Tibial artery (tissue), 4 donors: ENCODE measurements around the gene DCAF4L1.

Experiments used
- DNase-seq, 2 donors: peaks; one replicate each; pipeline ENCODE4 v3.0.0-alpha.2; 2019
- H3K27ac ChIP-seq, 2 donors: fragments of 200-600 bp; sonication (generic) in 1 of 2; 1 replicate in 1 of 2; 2 replicates in 1 of 2; pipeline ENCODE4 v1.5.1; 2018 to 2019; ENCODE audit warnings: mild to moderate bottlenecking in 1 of 2
- H3K27me3 ChIP-seq, 2 donors: fragments of 200-600 bp; sonication (generic) in 1 of 2; one replicate each; pipeline versions ENCODE4 v1.5.1 to v1.6.0; 2016 to 2019
- H3K36me3 ChIP-seq, 3 donors: fragments of 200-600 bp; sonication (generic) in 2 of 3; one replicate each; pipeline ENCODE4 v1.5.1; 2016 to 2019; ENCODE audit warnings: mild to moderate bottlenecking in 2 of 3
- H3K4me1 ChIP-seq, 4 donors: fragments of 200-600 bp; sonication (generic) in 2 of 4; 1 replicate in 3 of 4; 2 replicates in 1 of 4; pipeline ENCODE4 v1.5.1; 2016 to 2019
- H3K4me3 ChIP-seq, 2 donors: fragments of 200-600 bp; sonication (generic) in 1 of 2; 1 replicate in 1 of 2; 2 replicates in 1 of 2; pipeline ENCODE4 v1.5.1; 2018 to 2019; ENCODE audit warnings: mild to moderate bottlenecking in 2 of 2
- H3K9me3 ChIP-seq, 3 donors: fragments of 200-600 bp; sonication (generic) in 1 of 3; one replicate each; pipeline ENCODE4 v1.5.1; 2016 to 2019
- CTCF ChIP-seq, 2 experiments: fragments of 200-600 bp in 1 of 2; fragments of 450-650 bp in 1 of 2; IDR thresholded peaks; one replicate each; pipeline ENCODE4 v1.5.1; 2017 to 2019; ENCODE audit warnings: antibody characterized with exemption in 2 of 2, mild to moderate bottlenecking in 1 of 2, moderate library complexity in 1 of 2
- intact Hi-C: fragments of 100-400 bp; cut with DNase I; formaldehyde crosslinking; loops from one replicate; pipeline ENCODE4 v1.15.0; 2023; ENCODE audit warnings: low total_unique reads

DCAF4L1 gene

GRCh38 chr4:41975341-41975740 lies 6.2 kb upstream of the DCAF4L1 start:
- Histone ChIP-seq H3K9me3 (no peaks in the 10 kb centered on the region), H3K27me3 (no peaks in the 10 kb centered on the region), H3K36me3 (no peaks in the 10 kb centered on the region), H3K27ac (no peak overlapping the region), H3K4me1 (no peaks in the 10 kb centered on the region), H3K4me3 (no peak overlapping the region)
- no peak for DNase-seq
- intact Hi-C loops = no loop called here
- TF ChIP-seq CTCF (IDR thresholded peaks at IDR 0.05) = no peak

- no peak for DNase-seq
- intact Hi-C loops = no loop called here
- Histone ChIP-seq H3K27me3 (no peaks in the 10 kb centered on the region), H3K36me3 (no peaks in the 10 kb centered on the region), H3K9me3 (no peaks in the 10 kb centered on the region), H3K27ac (no peak overlapping the region), H3K4me3 (no peak overlapping the region), H3K4me1 (no peaks in the 10 kb centered on the region)
- no peak for TF ChIP-seq CTCF (IDR thresholded peaks at IDR 0.05)
Measured at GRCh38 chr4:41976775-41977516, 4.6 kb upstream of the DCAF4L1 start.

GRCh38 chr4:41977709-41978108 lies 3.8 kb upstream of the DCAF4L1 start:
- Histone ChIP-seq H3K4me1 (no peaks in the 10 kb centered on the region), H3K4me3 (no peak overlapping the region), H3K27ac (no peak overlapping the region), H3K36me3 (no peaks in the 10 kb centered on the region), H3K9me3 (no peaks in the 10 kb centered on the region), H3K27me3 (no peaks in the 10 kb centered on the region)
- no peak for TF ChIP-seq CTCF (IDR thresholded peaks at IDR 0.05)
- intact Hi-C loops = no loop called here
- DNase-seq = no peak

GRCh38 chr4:41982716-41983115 lies 1.2 kb downstream of the DCAF4L1 start:
- Histone ChIP-seq H3K27ac (no peak overlapping the region), H3K36me3 (no peaks in the 10 kb centered on the region), H3K4me3 (no peak overlapping the region), H3K9me3 (no peaks in the 10 kb centered on the region), H3K27me3 (no peaks in the 10 kb centered on the region), H3K4me1 (no peaks in the 10 kb centered on the region)
- DNase-seq = no peak
- intact Hi-C loops = no loop called here
- TF ChIP-seq CTCF (IDR thresholded peaks at IDR 0.05) = no peak

GRCh38 chr4:41985151-41985550 lies 3.6 kb downstream of the DCAF4L1 start:
- peaks cover 0 to 15% (median 6%) of the 10 kb centered on the region in 4 donors for H3K4me1 ChIP-seq
- intact Hi-C loops = no loop called here
- no peaks in the 10 kb centered on the region for H3K27me3 ChIP-seq
- no peak overlapping the region for H3K4me3 ChIP-seq
- no peaks in the 10 kb centered on the region for H3K36me3 ChIP-seq
- no peak overlapping the region for H3K27ac ChIP-seq
- DNase-seq = no peak
- no peaks in the 10 kb centered on the region for H3K9me3 ChIP-seq
- no peak for TF ChIP-seq CTCF (IDR thresholded peaks at IDR 0.05)
